ENCODE data around the gene TNNC2.
A peak's percentile ranks its signal among the peaks of the same experiment; 100 is the strongest.
"Not testable (repeated sequence)": the region's sequence is repeated elsewhere in the genome, so short reads cannot be mapped to it uniquely, and the experiment has no call there.

Gene TNNC2

GRCh38 chr20:45848421-45848820, 21.3 kb upstream of the TNNC2 start:
- DNase-seq = no peak

- no peak for DNase-seq
These were observed 18.3 kb upstream of the TNNC2 start for GRCh38 chr20:45845452-45845851.

GRCh38 chr20:45843506-45843905, 16.4 kb upstream of the TNNC2 start:
- no peak for DNase-seq

GRCh38 chr20:45842169-45842812, 15.2 kb upstream of the TNNC2 start:
- DNase-seq = no peak

- DNase-seq = no peak
These were observed 14.5 kb upstream of the TNNC2 start for GRCh38 chr20:45841407-45842129.

- DNase-seq = no peak
These were observed 13.6 kb upstream of the TNNC2 start for GRCh38 chr20:45840700-45841198.

- no peak for DNase-seq
These were observed 9.7 kb upstream of the TNNC2 start for GRCh38 chr20:45836841-45837240.

GRCh38 chr20:45835825-45836224, 8.7 kb upstream of the TNNC2 start:
- no peak for DNase-seq

- no peak for DNase-seq
These were observed 8.2 kb upstream of the TNNC2 start for GRCh38 chr20:45835329-45835765.

GRCh38 chr20:45834797-45835161, 7.7 kb upstream of the TNNC2 start:
- DNase-seq = no peak

- DNase-seq = peak; percentile 58
These were observed 7.0 kb upstream of the TNNC2 start for GRCh38 chr20:45833883-45834796.

- no peak for DNase-seq
These were observed 6.1 kb upstream of the TNNC2 start, which contains the start of gene SNX21 for GRCh38 chr20:45833030-45833882. Gene SNX21 (plus strand): TSS chr20:45833799. CDS start chr20:45833920, 121 bp downstream.

GRCh38 chr20:45832619-45833018, 5.5 kb upstream of the TNNC2 start:
- DNase-seq = no peak

- DNase-seq = not testable (repeated sequence)
These were observed 2.6 kb upstream of the TNNC2 start for GRCh38 chr20:45829673-45830106.

GRCh38 chr20:45828589-45828988, 1.5 kb upstream of the TNNC2 start:
- no peak for DNase-seq

- DNase-seq = no peak
These were observed 600 bp upstream of the TNNC2 start for GRCh38 chr20:45827712-45828111.

GRCh38 chr20:45826381-45827019, 612 bp downstream of the TNNC2 start:
- no peak for DNase-seq

GRCh38 chr20:45823949-45824835, 2.9 kb downstream of the TNNC2 start:
- peak; percentile 58 for DNase-seq

- DNase-seq = no peak
These were observed 4.3 kb downstream of the TNNC2 start for GRCh38 chr20:45822857-45823256.

- DNase-seq = no peak
These were observed 5.2 kb downstream of the TNNC2 start for GRCh38 chr20:45821947-45822346.

GRCh38 chr20:45819466-45819865, 7.6 kb downstream of the TNNC2 start:
- no peak for DNase-seq

Measured in CD4-positive, alpha-beta T cell treated with Interleukin-10 for 1 hour (primary cell).